Lower leg skin (tissue), 4 donors: ENCODE results near the gene ASS1. TPM values are rescaled to one million over a fixed set of nuclear protein-coding genes. Genes with fewer than 3 reads are reported as not detected.
A peak's percentile ranks its signal among the peaks of the same experiment; 100 is the strongest.

ENCODE experiments used
- DNase-seq, 2 donors: peaks; one replicate each; pipeline ENCODE4 v3.0.0-alpha.2; 2019; ENCODE audit warnings: low spot score in 2 of 2
- H3K4me3 ChIP-seq: fragments of 200-600 bp; sonication (generic); 2 replicates; pipeline ENCODE4 v1.5.1; 2017; ENCODE audit warnings: mild to moderate bottlenecking, low read depth; ENCODE audit not compliant: poor library complexity, severe bottlenecking
- CTCF ChIP-seq, 3 donors: fragments of 450-650 bp; IDR thresholded peaks; one replicate each; pipeline ENCODE4 v1.5.1; 2016; ENCODE audit warnings: antibody characterized with exemption in 3 of 3, mild to moderate bottlenecking in 3 of 3, moderate library complexity in 2 of 3
- POLR2A ChIP-seq, 2 donors: fragments of 450-650 bp; IDR thresholded peaks; one replicate each; pipeline ENCODE4 v1.6.1; 2016 to 2017; ENCODE audit warnings: antibody characterized with exemption in 2 of 2, mild to moderate bottlenecking in 1 of 2, moderate library complexity in 1 of 2
- WGBS, 2 donors: methylation state at CpG; one replicate each; pipeline ENCODE4 v1.1.5; 2018; 5-methylcytosine and 5-hydroxymethylcytosine counted together
- intact Hi-C: fragments of 100-400 bp; cut with DNase I; formaldehyde crosslinking; loops from one replicate; pipeline ENCODE4 v1.15.0; 2023; ENCODE audit warnings: low total_unique reads
- total RNA-seq, 4 donors: library from RNA; depleted of rRNA; stranded (reverse); fragments of >200 nt; gene quantifications; one replicate each; pipeline ENCODE4 v1.1.0, GENCODE V29; 2016

ASS1 gene
- total RNA-seq, 4 donors from 2014 or later = 98.7 to 104 (median 103) TPM

- WGBS, 2 donors = 93 to 94% methylated on average over 20 to 23 of the region's 23 CpGs
- TF ChIP-seq CTCF (IDR thresholded peaks at IDR 0.05) (no peak), POLR2A (IDR thresholded peaks at IDR 0.05) (no peak)
- intact Hi-C loops = no loop called here
- H3K4me3 ChIP-seq = no peak overlapping the region
- no peak for DNase-seq
These were observed 13.5 kb downstream of the ASS1 start for GRCh38 chr9:130458027-130458803.

GRCh38 chr9:130458804-130459067 is 14.0 kb downstream of the ASS1 start:
- TF ChIP-seq POLR2A (IDR thresholded peaks at IDR 0.05) (no peak), CTCF (IDR thresholded peaks at IDR 0.05) (no peak)
- WGBS, 2 donors = 76 to 85% methylated on average over 5 of the region's 5 CpGs
- DNase-seq = no peak
- no peak overlapping the region for H3K4me3 ChIP-seq
- intact Hi-C loops = no loop called here

- TF ChIP-seq POLR2A (IDR thresholded peaks at IDR 0.05) (no peak), CTCF (IDR thresholded peaks at IDR 0.05) (no peak)
- no peak overlapping the region for H3K4me3 ChIP-seq
- DNase-seq = no peak
- 80 to 87% methylated on average over 8 of the region's 8 CpGs for WGBS, 2 donors
- intact Hi-C loops = no loop called here
These were observed 14.4 kb downstream of the ASS1 start for GRCh38 chr9:130459151-130459550.

- TF ChIP-seq POLR2A (IDR thresholded peaks at IDR 0.05) (no peak), CTCF (IDR thresholded peaks at IDR 0.05) (no peak)
- no peak overlapping the region for H3K4me3 ChIP-seq
These were observed 15.3 kb downstream of the ASS1 start for GRCh38 chr9:130459941-130460669.

GRCh38 chr9:130461218-130461630 is 16.5 kb downstream of the ASS1 start:
- 22 to 50% methylated on average over 16 to 20 of the region's 22 CpGs for WGBS, 2 donors
- H3K4me3 ChIP-seq = no peak overlapping the region
- no peak for TF ChIP-seq POLR2A (IDR thresholded peaks at IDR 0.05)
- TF ChIP-seq CTCF (IDR thresholded peaks at IDR 0.05) = peak in 1 of 3 donors; percentile 82
- intact Hi-C loops = loop anchor here (2.0 kb wide), 1 partner anchor 222 kb away; no protein-coding TSS in a partner anchor
- peak in 1 of 2 donors; percentile 92 for DNase-seq

More at GRCh38 chr9:130459941-130460669, 15.3 kb downstream of the ASS1 start:
- WGBS, 2 donors = 63 to 81% methylated on average over 9 to 11 of the region's 11 CpGs
- DNase-seq = no peak
- intact Hi-C loops = loop anchor here (2.0 kb wide), 1 partner anchor 223 kb away; no protein-coding TSS in a partner anchor
